KG1 (cell line): ENCODE measurements around the gene GHRL.

Experiments
- DNase-seq: peaks from one replicate; lab custom pipeline; 2025; lab: John Stamatoyannopoulos, UW

Gene GHRL

GRCh38 chr3:10327592-10327991 is 34.8 kb upstream of the GHRL start:
- no peak for DNase-seq

GRCh38 chr3:10322352-10322710 is 29.6 kb upstream of the GHRL start:
- DNase-seq = peak; percentile 55

GRCh38 chr3:10321630-10322351 is 29.0 kb upstream of the GHRL start:
- no peak for DNase-seq

GRCh38 chr3:10320320-10320677 is 27.6 kb upstream of the GHRL start:
- DNase-seq = no peak

- no peak for DNase-seq
These were observed 27.1 kb upstream of the GHRL start for GRCh38 chr3:10319804-10320203.

GRCh38 chr3:10319251-10319650 is 26.5 kb upstream of the GHRL start:
- DNase-seq = no peak

- no peak for DNase-seq
These were observed 25.2 kb upstream of the GHRL start for GRCh38 chr3:10317961-10318350.

- no peak for DNase-seq
These were observed 24.7 kb upstream of the GHRL start for GRCh38 chr3:10317311-10317960.

- DNase-seq = no peak
These were observed 23.1 kb upstream of the GHRL start for GRCh38 chr3:10315771-10316344.

GRCh38 chr3:10315101-10315500 is 22.4 kb upstream of the GHRL start:
- DNase-seq = no peak

GRCh38 chr3:10312861-10313260 is 20.1 kb upstream of the GHRL start:
- no peak for DNase-seq

- no peak for DNase-seq
These were observed 19.6 kb upstream of the GHRL start for GRCh38 chr3:10312391-10312790.

GRCh38 chr3:10311710-10312109 is 19.0 kb upstream of the GHRL start:
- DNase-seq = no peak

GRCh38 chr3:10310578-10310977 is 17.8 kb upstream of the GHRL start:
- no peak for DNase-seq

GRCh38 chr3:10309736-10310135 is 17.0 kb upstream of the GHRL start:
- DNase-seq = no peak

GRCh38 chr3:10308678-10309077 is 15.9 kb upstream of the GHRL start:
- no peak for DNase-seq

GRCh38 chr3:10306156-10306555 is 13.4 kb upstream of the GHRL start:
- no peak for DNase-seq

- DNase-seq = no peak
These were observed 12.7 kb upstream of the GHRL start for GRCh38 chr3:10305331-10305902.

GRCh38 chr3:10304905-10305304 is 12.2 kb upstream of the GHRL start:
- DNase-seq = no peak

- DNase-seq = no peak
These were observed 11.0 kb upstream of the GHRL start for GRCh38 chr3:10303785-10304184.

- no peak for DNase-seq
These were observed 10.4 kb upstream of the GHRL start for GRCh38 chr3:10303105-10303504.

- no peak for DNase-seq
These were observed 7.3 kb upstream of the GHRL start for GRCh38 chr3:10300087-10300486.

GRCh38 chr3:10299679-10300078 is 6.9 kb upstream of the GHRL start:
- no peak for DNase-seq
